ENCODE measurements around the gene MDC1. TPM values are rescaled to one million over a fixed set of nuclear protein-coding genes. Genes with fewer than 3 reads are reported as not detected.

MDC1 gene
- total and polyA plus RNA-seq, 2 of the 13 experiments (the other 11 are each of a cell fraction or from before 2014, with no cell fraction given): 8.4 to 14.0 TPM

- TF ChIP-seq AHDC1 (CRISPR knock-in tag; IDR thresholded peaks at IDR 0.05; ENCODE audit: borderline replicate concordance) (peak; percentile 43; the same call in 1 of the 2 replicates), ZNF512B (CRISPR knock-in tag; IDR thresholded peaks at IDR 0.05; ENCODE audit: borderline replicate concordance) (no peak), ZNF557 (CRISPR knock-in tag; IDR thresholded peaks at IDR 0.05) (no peak), ZNF362 (CRISPR knock-in tag; IDR thresholded peaks at IDR 0.05; ENCODE audit: borderline replicate concordance) (peak; percentile 92; the same call in 1 of the 2 replicates), ZNF577 (CRISPR knock-in tag; IDR thresholded peaks at IDR 0.05; ENCODE audit: borderline replicate concordance, low read depth) (no peak), CCAR2 (optimal IDR thresholded peaks at IDR 0.05; ENCODE audit: low read depth, low read length) (no peak), ZNF562 (CRISPR knock-in tag; IDR thresholded peaks at IDR 0.05; ENCODE audit: borderline replicate concordance) (no peak), GMEB1 (CRISPR knock-in tag; IDR thresholded peaks at IDR 0.05; ENCODE audit: borderline replicate concordance) (peak; percentile 82), SETDB1 (CRISPR knock-in tag; IDR thresholded peaks at IDR 0.05; ENCODE audit: borderline replicate concordance) (no peak), ZNF101 (CRISPR knock-in tag; IDR thresholded peaks at IDR 0.05; ENCODE audit: borderline replicate concordance, low read depth) (no peak), ZNF724P (CRISPR knock-in tag; IDR thresholded peaks at IDR 0.05; ENCODE audit: borderline replicate concordance) (0 out of 2 replicates have a peak, but pooled peaks have one; percentile 59), KAT7 (CRISPR knock-in tag; IDR thresholded peaks at IDR 0.05; ENCODE audit: borderline replicate concordance) (peak; percentile 85; the same call in 1 of the 2 replicates), ZSCAN5A (CRISPR knock-in tag; IDR thresholded peaks at IDR 0.05; ENCODE audit: borderline replicate concordance) (peak; percentile 73; the same call in 1 of the 2 replicates)
Measured at GRCh38 chr6:30672445-30673253, 44.4 kb downstream of the MDC1 start, which contains the start of gene DHX16 (continued).

Measured in HepG2 (cell line).